ENCODE data around the gene C17orf107. TPM values are rescaled to one million over a fixed set of nuclear protein-coding genes. Genes with fewer than 3 reads are reported as not detected.

Gene C17orf107
- total and polyA plus RNA-seq, 9 of the 15 experiments (the other 6 are each of a cell fraction or from before 2014, with no cell fraction given), result 0.05 to 0.29 (median 0.07) TPM; not detected in 4

DNA sequence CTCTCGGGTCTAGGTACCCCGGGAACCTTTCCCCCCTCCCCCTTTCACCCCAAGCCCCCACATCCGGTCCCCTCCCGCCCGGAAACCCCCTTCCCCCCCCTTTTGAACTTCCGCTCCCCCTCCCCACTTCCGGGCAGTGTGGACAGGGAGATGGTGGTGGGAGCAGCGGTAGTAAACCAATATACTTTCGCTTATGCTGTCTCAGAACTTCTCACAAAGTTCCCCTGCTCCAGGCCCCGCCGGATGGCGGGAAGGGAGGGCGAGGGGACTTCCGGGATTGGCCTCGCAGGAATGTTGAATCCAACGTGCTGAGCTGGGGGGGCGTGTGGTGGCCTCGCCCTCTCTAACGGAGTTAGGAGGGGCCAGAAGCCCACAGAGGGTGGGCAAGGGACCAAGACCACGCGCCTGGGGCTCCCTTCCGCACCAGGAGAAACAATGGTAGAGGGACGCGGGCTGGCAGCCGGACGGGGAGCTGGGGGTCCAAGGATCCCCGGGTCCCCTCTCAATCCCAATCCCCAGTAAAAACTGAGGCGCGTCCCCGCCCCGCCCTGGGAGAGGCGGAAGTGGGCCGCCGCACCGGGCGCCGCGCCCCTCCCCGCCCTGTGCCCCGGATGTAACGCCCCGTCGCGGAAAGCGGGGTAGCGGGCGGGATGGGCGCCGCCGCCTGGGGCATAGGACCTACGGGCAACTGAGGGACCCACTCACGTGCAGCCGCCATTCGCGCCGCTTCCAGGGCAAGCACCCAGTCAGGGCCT, 48.3 kb downstream of the C17orf107 start:
- H3K27ac ChIP-seq (ENCODE audit: extremely low read depth, low read depth, low read length), result peak overlapping the region; percentile 98
- peaks cover 75% of the 10 kb centered on the region for H3K79me2 ChIP-seq (ENCODE audit: control insufficient read depth, insufficient read depth, low read length)
- peaks cover 53% of the 10 kb centered on the region for H3K36me3 ChIP-seq (ENCODE audit: control insufficient read depth, insufficient read depth, low read length)
- ChIA-PET CTCF (ENCODE audit: low intra/inter-chr PET ratio) (no interaction called here), POLR2A (interaction anchor here (0.6 to 4.7 kb wide), 5 partner anchors 7 to 49 kb away, joined by 3 to 21 read pairs (median 4); partner anchors contain the start of genes RNF167, SLC25A11 and SPAG7)
- H3K4me3 ChIP-seq, result peak overlapping the region; percentile 97
- intact Hi-C loops (cut with micrococcal nuclease), result no loop called here
- BruUV-seq (replicated peaks), result no TSS peak
- WGBS (ENCODE audit: insufficient coverage, low coverage, missing lambda C conversion rate), result 4% methylated on average over 9 of the region's 56 CpGs
- H3K27me3 ChIP-seq (ENCODE audit: control insufficient read depth in 2 of 2, insufficient read depth in 2 of 2, low read length in 2 of 2), result no peaks in the 10 kb centered on the region
- H3K9me1 ChIP-seq (ENCODE audit: control insufficient read depth, insufficient read depth, low read length), result no peaks in the 10 kb centered on the region
- peaks cover 22% of the 10 kb centered on the region for H4K20me1 ChIP-seq (replicated peaks; ENCODE audit: control insufficient read depth, insufficient read depth, low read length)
- no peaks in the 10 kb centered on the region for H3K9me3 ChIP-seq (replicated peaks; ENCODE audit: control insufficient read depth, insufficient read depth, low read depth, low read length)
- peak overlapping the region; percentile 94 to 97 for H3K9ac ChIP-seq (ENCODE audit: insufficient read depth in 1 of 2, low read depth in 2 of 2, low read length in 2 of 2)
- DNase-seq (ENCODE audit: extremely low read depth in 1 of 4, low spot score in 3 of 4) (peak; percentile 61 to 68 (median 65)), FAIRE-seq (no peak), ATAC-seq (peak; percentile 35)
- no peak overlapping the region; the same call in 1 of the 2 replicates for H2AFZ ChIP-seq (ENCODE audit: low read depth, low read length)
- in situ Hi-C loops (cut with MboI), result no loop called here
- H3K4me2 ChIP-seq (ENCODE audit: insufficient read depth, low read length), result peak overlapping the region; percentile 93
- H3K4me1 ChIP-seq (replicated peaks in 1 of 2; ENCODE audit: control insufficient read depth in 2 of 2, insufficient read depth in 2 of 2, low read length in 2 of 2), result peaks cover 32 to 49% of the 10 kb centered on the region in 2 experiments
- TF ChIP-seq, protein P1, sequence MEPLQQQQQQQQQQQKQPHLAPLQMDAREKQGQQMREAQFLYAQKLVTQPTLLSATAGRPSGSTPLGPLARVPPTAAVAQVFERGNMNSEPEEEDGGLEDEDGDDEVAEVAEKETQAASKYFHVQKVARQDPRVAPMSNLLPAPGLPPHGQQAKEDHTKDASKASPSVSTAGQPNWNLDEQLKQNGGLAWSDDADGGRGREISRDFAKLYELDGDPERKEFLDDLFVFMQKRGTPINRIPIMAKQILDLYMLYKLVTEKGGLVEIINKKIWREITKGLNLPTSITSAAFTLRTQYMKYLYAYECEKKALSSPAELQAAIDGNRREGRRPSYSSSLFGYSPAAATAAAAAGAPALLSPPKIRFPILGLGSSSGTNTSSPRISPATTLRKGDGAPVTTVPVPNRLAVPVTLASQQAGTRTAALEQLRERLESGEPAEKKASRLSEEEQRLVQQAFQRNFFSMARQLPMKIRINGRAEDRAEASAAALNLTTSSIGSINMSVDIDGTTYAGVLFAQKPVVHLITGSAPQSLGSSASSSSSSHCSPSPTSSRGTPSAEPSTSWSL (CRISPR knock-in tag; IDR thresholded peaks at IDR 0.05; ENCODE audit: borderline replicate concordance), result no peak
- TF ChIP-seq KDM4B (IDR thresholded peaks at IDR 0.05; ENCODE audit: borderline replicate concordance in 2 of 2, low read depth in 1 of 2), result no peak
- TF ChIP-seq TEAD1 (CRISPR knock-in tag; IDR thresholded peaks at IDR 0.05), result 0 out of 4 replicates have a peak, but pooled peaks of 1 of the 2 experiments have one; percentile 27
- no peak for TF ChIP-seq TCF7 (IDR thresholded peaks at IDR 0.05; ENCODE audit: borderline replicate concordance)
- TF ChIP-seq NFIX (CRISPR knock-in tag; IDR thresholded peaks at IDR 0.05; ENCODE audit: low read depth), result no peak
- TF ChIP-seq POLR2AphosphoS5 (IDR thresholded peaks at IDR 0.05; ENCODE audit: control insufficient read depth, insufficient read depth, low read depth, low read length), result peak; percentile 20; the same call in 1 of the 2 replicates
- TF ChIP-seq GATAD2A (IDR thresholded peaks at IDR 0.05), result no peak
- TF ChIP-seq YY1 (IDR thresholded peaks at IDR 0.05; ENCODE audit: borderline replicate concordance in 1 of 3, control insufficient read depth in 1 of 3, extremely low read depth in 1 of 3, insufficient read depth in 3 of 3, insufficient read length in 1 of 3, insufficient replicate concordance in 2 of 3, low read depth in 1 of 3, low read length in 2 of 3), result no peak
- TF ChIP-seq FOXA1 (IDR thresholded peaks at IDR 0.05; ENCODE audit: borderline replicate concordance), result no peak
- TF ChIP-seq ZNF436 (CRISPR knock-in tag; IDR thresholded peaks at IDR 0.05), result no peak
- TF ChIP-seq CCNT2 (IDR thresholded peaks at IDR 0.05; ENCODE audit: borderline replicate concordance, extremely low read depth, insufficient read length, low read depth, low read length), result peak; percentile 25
- TF ChIP-seq, protein P2, sequence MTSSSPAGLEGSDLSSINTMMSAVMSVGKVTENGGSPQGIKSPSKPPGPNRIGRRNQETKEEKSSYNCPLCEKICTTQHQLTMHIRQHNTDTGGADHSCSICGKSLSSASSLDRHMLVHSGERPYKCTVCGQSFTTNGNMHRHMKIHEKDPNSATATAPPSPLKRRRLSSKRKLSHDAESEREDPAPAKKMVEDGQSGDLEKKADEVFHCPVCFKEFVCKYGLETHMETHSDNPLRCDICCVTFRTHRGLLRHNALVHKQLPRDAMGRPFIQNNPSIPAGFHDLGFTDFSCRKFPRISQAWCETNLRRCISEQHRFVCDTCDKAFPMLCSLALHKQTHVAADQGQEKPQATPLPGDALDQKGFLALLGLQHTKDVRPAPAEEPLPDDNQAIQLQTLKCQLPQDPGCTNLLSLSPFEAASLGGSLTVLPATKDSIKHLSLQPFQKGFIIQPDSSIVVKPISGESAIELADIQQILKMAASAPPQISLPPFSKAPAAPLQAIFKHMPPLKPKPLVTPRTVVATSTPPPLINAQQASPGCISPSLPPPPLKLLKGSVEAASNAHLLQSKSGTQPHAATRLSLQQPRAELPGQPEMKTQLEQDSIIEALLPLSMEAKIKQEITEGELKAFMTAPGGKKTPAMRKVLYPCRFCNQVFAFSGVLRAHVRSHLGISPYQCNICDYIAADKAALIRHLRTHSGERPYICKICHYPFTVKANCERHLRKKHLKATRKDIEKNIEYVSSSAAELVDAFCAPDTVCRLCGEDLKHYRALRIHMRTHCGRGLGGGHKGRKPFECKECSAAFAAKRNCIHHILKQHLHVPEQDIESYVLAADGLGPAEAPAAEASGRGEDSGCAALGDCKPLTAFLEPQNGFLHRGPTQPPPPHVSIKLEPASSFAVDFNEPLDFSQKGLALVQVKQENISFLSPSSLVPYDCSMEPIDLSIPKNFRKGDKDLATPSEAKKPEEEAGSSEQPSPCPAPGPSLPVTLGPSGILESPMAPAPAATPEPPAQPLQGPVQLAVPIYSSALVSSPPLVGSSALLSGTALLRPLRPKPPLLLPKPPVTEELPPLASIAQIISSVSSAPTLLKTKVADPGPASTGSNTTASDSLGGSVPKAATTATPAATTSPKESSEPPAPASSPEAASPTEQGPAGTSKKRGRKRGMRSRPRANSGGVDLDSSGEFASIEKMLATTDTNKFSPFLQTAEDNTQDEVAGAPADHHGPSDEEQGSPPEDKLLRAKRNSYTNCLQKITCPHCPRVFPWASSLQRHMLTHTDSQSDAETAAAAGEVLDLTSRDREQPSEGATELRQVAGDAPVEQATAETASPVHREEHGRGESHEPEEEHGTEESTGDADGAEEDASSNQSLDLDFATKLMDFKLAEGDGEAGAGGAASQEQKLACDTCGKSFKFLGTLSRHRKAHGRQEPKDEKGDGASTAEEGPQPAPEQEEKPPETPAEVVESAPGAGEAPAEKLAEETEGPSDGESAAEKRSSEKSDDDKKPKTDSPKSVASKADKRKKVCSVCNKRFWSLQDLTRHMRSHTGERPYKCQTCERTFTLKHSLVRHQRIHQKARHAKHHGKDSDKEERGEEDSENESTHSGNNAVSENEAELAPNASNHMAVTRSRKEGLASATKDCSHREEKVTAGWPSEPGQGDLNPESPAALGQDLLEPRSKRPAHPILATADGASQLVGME (CRISPR knock-in tag; IDR thresholded peaks at IDR 0.05), result no peak
- TF ChIP-seq PYGO2 (tag; IDR thresholded peaks at IDR 0.05), result no peak
